ENCODE measurements around the gene ZFAND3. TPM values are rescaled to one million over a fixed set of nuclear protein-coding genes. Genes with fewer than 3 reads are reported as not detected.
A peak's percentile ranks its signal among the peaks of the same experiment; 100 is the strongest.

ZFAND3 gene
- total RNA-seq, 6 donors from 2014 or later: 26.2 to 66.4 (median 55.5) TPM

- Histone ChIP-seq H3K36me3 (no peaks in the 10 kb centered on the region), H3K27me3 (no peaks in the 10 kb centered on the region), H3K27ac (peak overlapping the region in 1 of 4 donors; percentile 42), H3K4me1 (no peaks in the 10 kb centered on the region), H3K9me3 (no peaks in the 10 kb centered on the region), H3K4me3 (no peak overlapping the region)
- TF ChIP-seq POLR2AphosphoS5 (IDR thresholded peaks at IDR 0.05): no peak
- TF ChIP-seq POLR2A (IDR thresholded peaks at IDR 0.05): no peak
- TF ChIP-seq EP300 (IDR thresholded peaks at IDR 0.05): no peak
- TF ChIP-seq CTCF (IDR thresholded peaks at IDR 0.05): no peak
- ATAC-seq (ENCODE audit: low FRiP score in 2 of 2): no peak
- DNase-seq: no peak
- WGBS, 2 donors: 87 to 88% methylated on average over 11 of the region's 11 CpGs
Measured at GRCh38 chr6:37798436-37799262, 20.9 kb upstream of the ZFAND3 start.

GRCh38 chr6:37799263-37799644 is 20.3 kb upstream of the ZFAND3 start:
- ATAC-seq (ENCODE audit: low FRiP score in 2 of 2): no peak
- Histone ChIP-seq H3K36me3 (no peaks in the 10 kb centered on the region), H3K27me3 (no peaks in the 10 kb centered on the region), H3K4me3 (no peak overlapping the region), H3K27ac (peak overlapping the region in 1 of 4 donors; percentile 42), H3K9me3 (no peaks in the 10 kb centered on the region), H3K4me1 (peaks cover 0 to under 1% (median 0%) of the 10 kb centered on the region in 4 donors)
- TF ChIP-seq EP300 (IDR thresholded peaks at IDR 0.05) (no peak), CTCF (IDR thresholded peaks at IDR 0.05) (no peak), POLR2A (IDR thresholded peaks at IDR 0.05) (no peak), POLR2AphosphoS5 (IDR thresholded peaks at IDR 0.05) (no peak)
- no peak for DNase-seq
- 47 to 60% methylated on average over 5 of the region's 5 CpGs for whole genome bisulfite sequencing, 2 donors

DNA sequence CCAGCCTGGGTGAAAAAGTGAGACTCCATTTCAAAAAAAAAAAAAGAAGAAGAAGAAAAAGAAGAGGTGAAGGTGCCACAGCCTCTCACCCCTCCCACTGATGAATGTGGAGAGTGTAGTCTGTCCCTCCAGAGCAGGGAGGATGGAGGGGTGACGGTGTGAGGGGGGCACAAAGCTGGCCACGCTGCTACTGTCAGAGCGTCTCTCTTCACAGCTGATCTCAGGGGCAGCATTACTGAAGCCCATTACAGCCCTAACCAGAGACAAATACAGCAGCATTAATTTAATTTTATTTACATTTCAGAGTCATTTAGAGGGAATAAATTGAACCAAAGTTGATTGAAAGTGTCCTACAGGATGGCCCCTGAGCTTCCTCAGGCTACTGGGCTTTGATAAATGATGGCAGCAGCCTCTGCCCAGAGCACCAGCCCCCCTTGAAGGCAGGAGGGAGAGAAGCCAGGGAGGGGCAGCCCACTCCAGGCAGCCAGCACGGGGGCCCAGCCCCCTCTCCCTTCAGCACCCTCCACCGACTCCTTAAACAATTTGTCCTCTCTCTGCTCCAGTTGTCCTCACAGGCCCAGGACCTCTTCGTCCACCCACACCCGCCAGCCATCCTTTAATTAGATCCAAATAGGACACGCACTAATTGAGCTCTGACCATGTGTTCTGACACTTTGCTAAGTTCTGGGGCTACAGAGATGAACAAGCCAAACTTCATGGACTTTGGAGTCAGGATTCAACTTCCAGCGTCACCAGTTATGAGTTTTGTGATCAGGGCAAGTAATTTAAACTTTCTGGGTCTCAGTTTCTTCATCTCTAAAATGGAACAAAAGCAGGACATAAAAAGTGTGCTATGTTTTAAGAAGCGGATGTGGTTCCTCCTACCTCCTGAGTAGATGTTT is 18.6 kb upstream of the ZFAND3 start:
- Histone ChIP-seq H3K36me3 (no peaks in the 10 kb centered on the region), H3K4me3 (no peak overlapping the region), H3K9me3 (no peaks in the 10 kb centered on the region), H3K4me1 (peaks cover 0 to 4% (median 0%) of the 10 kb centered on the region in 4 donors), H3K27ac (no peak overlapping the region), H3K27me3 (no peaks in the 10 kb centered on the region)
- DNase-seq: no peak
- 65% methylated on average over 10 of the region's 10 CpGs for WGBS, 2 donors
- no peak for ATAC-seq (ENCODE audit: low FRiP score in 2 of 2)
- TF ChIP-seq EP300 (IDR thresholded peaks at IDR 0.05): no peak
- no peak for TF ChIP-seq POLR2A (IDR thresholded peaks at IDR 0.05)
- TF ChIP-seq POLR2AphosphoS5 (IDR thresholded peaks at IDR 0.05): no peak
- TF ChIP-seq CTCF (IDR thresholded peaks at IDR 0.05): no peak

- H3K27me3 ChIP-seq: no peaks in the 10 kb centered on the region
- H3K4me1 ChIP-seq: peaks cover 0 to 4% (median 0%) of the 10 kb centered on the region in 4 donors
- H3K9me3 ChIP-seq: no peaks in the 10 kb centered on the region
- no peak overlapping the region for H3K4me3 ChIP-seq
- TF ChIP-seq EP300 (IDR thresholded peaks at IDR 0.05) (no peak), POLR2A (IDR thresholded peaks at IDR 0.05) (no peak), POLR2AphosphoS5 (IDR thresholded peaks at IDR 0.05) (no peak), CTCF (IDR thresholded peaks at IDR 0.05) (no peak)
- DNase-seq: no peak
- H3K27ac ChIP-seq: no peak overlapping the region
- H3K36me3 ChIP-seq: no peaks in the 10 kb centered on the region
- no peak for ATAC-seq (ENCODE audit: low FRiP score in 2 of 2)
Measured at GRCh38 chr6:37801605-37801940, 18.0 kb upstream of the ZFAND3 start.

Measured in upper lobe of left lung (tissue), 6 donors.